ENCODE data around the gene MS4A18.

Gene MS4A18

DNA sequence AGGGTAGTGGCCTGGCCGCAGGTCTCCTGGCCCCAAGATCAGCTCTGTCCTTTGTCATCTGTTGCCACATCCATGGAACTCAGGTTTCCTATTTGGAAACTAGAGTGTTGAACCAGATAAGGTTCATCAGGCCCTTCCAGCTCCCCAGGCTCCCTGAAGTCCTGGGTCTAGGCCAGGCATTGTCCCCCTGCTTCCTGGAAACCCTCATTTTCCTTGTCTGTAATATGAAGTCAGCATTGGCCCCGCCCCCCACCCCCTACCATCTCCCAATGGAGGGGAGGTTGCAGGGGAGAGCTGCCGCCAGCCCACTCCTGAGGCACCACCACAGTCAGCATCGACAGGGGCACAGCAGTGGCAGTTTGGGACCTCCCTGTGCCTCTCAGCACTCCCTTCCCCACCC lies 51.6 kb downstream of the MS4A18 start:
- no peaks in the 10 kb centered on the region for H3F3A ChIP-seq (ENCODE audit: insufficient read depth, low read length)
- no peak overlapping the region for H3K4me2 ChIP-seq (ENCODE audit: low read length)
- H4K20me1 ChIP-seq (ENCODE audit: insufficient read depth, low read length): no peaks in the 10 kb centered on the region
- H3K9me3 ChIP-seq (ENCODE audit: low read length): no peaks in the 10 kb centered on the region
- no peak overlapping the region for H3K27ac ChIP-seq (ENCODE audit: low read depth, low read length, poor library complexity, severe bottlenecking)
- H2AFZ ChIP-seq (ENCODE audit: low read length): no peak overlapping the region
- TF ChIP-seq EZH2 (IDR thresholded peaks at IDR 0.05; ENCODE audit: borderline replicate concordance, low read length): no peak
- TF ChIP-seq, protein P1, sequence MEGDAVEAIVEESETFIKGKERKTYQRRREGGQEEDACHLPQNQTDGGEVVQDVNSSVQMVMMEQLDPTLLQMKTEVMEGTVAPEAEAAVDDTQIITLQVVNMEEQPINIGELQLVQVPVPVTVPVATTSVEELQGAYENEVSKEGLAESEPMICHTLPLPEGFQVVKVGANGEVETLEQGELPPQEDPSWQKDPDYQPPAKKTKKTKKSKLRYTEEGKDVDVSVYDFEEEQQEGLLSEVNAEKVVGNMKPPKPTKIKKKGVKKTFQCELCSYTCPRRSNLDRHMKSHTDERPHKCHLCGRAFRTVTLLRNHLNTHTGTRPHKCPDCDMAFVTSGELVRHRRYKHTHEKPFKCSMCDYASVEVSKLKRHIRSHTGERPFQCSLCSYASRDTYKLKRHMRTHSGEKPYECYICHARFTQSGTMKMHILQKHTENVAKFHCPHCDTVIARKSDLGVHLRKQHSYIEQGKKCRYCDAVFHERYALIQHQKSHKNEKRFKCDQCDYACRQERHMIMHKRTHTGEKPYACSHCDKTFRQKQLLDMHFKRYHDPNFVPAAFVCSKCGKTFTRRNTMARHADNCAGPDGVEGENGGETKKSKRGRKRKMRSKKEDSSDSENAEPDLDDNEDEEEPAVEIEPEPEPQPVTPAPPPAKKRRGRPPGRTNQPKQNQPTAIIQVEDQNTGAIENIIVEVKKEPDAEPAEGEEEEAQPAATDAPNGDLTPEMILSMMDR (IDR thresholded peaks at IDR 0.05; ENCODE audit: low read length): no peak
- no peak overlapping the region for H3K4me3 ChIP-seq (ENCODE audit: low read depth, low read length, poor library complexity, severe bottlenecking)
- no peaks in the 10 kb centered on the region for H3K9me2 ChIP-seq (ENCODE audit: low read depth, low read length)
- no peaks in the 10 kb centered on the region for H3K36me3 ChIP-seq (ENCODE audit: insufficient read depth, low read length)
- H3K79me2 ChIP-seq (ENCODE audit: insufficient read depth, low read length): no peaks in the 10 kb centered on the region
- H3K9ac ChIP-seq (ENCODE audit: low read length): no peak overlapping the region
- H3K27me3 ChIP-seq (ENCODE audit: insufficient read depth, low read length): peaks cover 6% of the 10 kb centered on the region
- H3K4me1 ChIP-seq (ENCODE audit: insufficient read depth, low read length, severe bottlenecking): no peaks in the 10 kb centered on the region

DNA sequence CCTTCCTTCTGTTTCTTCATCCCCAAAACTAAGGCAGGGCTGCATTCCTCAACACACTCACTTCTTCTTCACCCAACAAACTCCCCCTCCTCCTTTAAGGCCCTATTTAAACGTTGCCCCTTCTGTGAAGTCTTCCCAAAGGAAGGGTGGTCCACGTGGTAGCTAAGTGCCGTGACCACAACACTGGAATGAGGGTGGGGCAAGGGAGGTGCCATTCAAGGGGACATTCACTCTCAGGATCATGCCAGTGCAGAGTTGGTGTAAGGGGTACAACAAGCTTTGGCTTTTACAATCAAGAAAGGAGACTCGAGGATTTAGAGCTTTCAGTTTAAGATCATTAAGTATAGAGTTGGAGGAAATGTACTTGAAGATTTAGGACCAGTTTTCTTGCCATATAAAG lies 52.6 kb downstream of the MS4A18 start:
- Histone ChIP-seq H3K4me2 (ENCODE audit: low read length) (no peak overlapping the region), H2AFZ (ENCODE audit: low read length) (no peak overlapping the region), H3K4me3 (ENCODE audit: low read depth, low read length, poor library complexity, severe bottlenecking) (no peak overlapping the region), H3K9me3 (ENCODE audit: low read length) (no peaks in the 10 kb centered on the region), H3K27ac (ENCODE audit: low read depth, low read length, poor library complexity, severe bottlenecking) (no peak overlapping the region), H3F3A (ENCODE audit: insufficient read depth, low read length) (no peaks in the 10 kb centered on the region), H3K4me1 (ENCODE audit: insufficient read depth, low read length, severe bottlenecking) (no peaks in the 10 kb centered on the region), H3K9me2 (ENCODE audit: low read depth, low read length) (no peaks in the 10 kb centered on the region), H3K79me2 (ENCODE audit: insufficient read depth, low read length) (no peaks in the 10 kb centered on the region), H3K9ac (ENCODE audit: low read length) (no peak overlapping the region), H3K36me3 (ENCODE audit: insufficient read depth, low read length) (no peaks in the 10 kb centered on the region), H3K27me3 (ENCODE audit: insufficient read depth, low read length) (peaks cover 11% of the 10 kb centered on the region), H4K20me1 (ENCODE audit: insufficient read depth, low read length) (no peaks in the 10 kb centered on the region)
- TF ChIP-seq, protein P1 (IDR thresholded peaks at IDR 0.05; ENCODE audit: low read length): no peak
- TF ChIP-seq EZH2 (IDR thresholded peaks at IDR 0.05; ENCODE audit: borderline replicate concordance, low read length): no peak

DNA sequence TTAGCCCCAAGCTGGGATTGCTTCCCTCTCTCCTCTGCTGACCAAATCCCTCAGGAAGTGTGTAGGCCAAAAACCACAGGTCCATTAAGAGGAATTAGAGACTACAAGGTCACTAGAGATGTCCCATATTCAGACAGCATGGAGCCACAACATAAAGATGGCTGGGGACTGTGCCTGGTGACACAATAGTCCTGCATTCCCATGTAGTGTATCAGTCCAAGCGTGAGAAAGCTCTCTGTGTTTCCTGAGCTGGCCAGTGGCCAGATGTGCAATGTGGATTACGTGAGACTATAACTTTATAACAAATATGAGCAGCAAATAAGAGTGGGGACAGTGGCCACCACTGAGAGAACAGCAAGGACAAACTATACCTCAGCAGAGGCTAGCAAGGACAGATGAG lies 53.1 kb downstream of the MS4A18 start:
- no peak overlapping the region for H3K4me3 ChIP-seq (ENCODE audit: low read depth, low read length, poor library complexity, severe bottlenecking)
- no peak overlapping the region for H2AFZ ChIP-seq (ENCODE audit: low read length)
- H3K9ac ChIP-seq (ENCODE audit: low read length): no peak overlapping the region
- no peaks in the 10 kb centered on the region for H3K4me1 ChIP-seq (ENCODE audit: insufficient read depth, low read length, severe bottlenecking)
- H3K27me3 ChIP-seq (ENCODE audit: insufficient read depth, low read length): peaks cover 11% of the 10 kb centered on the region
- no peak overlapping the region for H3K4me2 ChIP-seq (ENCODE audit: low read length)
- H3K36me3 ChIP-seq (ENCODE audit: insufficient read depth, low read length): no peaks in the 10 kb centered on the region
- H3K9me2 ChIP-seq (ENCODE audit: low read depth, low read length): no peaks in the 10 kb centered on the region
- no peak overlapping the region for H3K27ac ChIP-seq (ENCODE audit: low read depth, low read length, poor library complexity, severe bottlenecking)
- no peaks in the 10 kb centered on the region for H3K79me2 ChIP-seq (ENCODE audit: insufficient read depth, low read length)
- H3F3A ChIP-seq (ENCODE audit: insufficient read depth, low read length): no peaks in the 10 kb centered on the region
- H3K9me3 ChIP-seq (ENCODE audit: low read length): no peaks in the 10 kb centered on the region
- TF ChIP-seq, protein P1 (IDR thresholded peaks at IDR 0.05; ENCODE audit: low read length): no peak
- no peak for TF ChIP-seq EZH2 (IDR thresholded peaks at IDR 0.05; ENCODE audit: borderline replicate concordance, low read length)
- no peaks in the 10 kb centered on the region for H4K20me1 ChIP-seq (ENCODE audit: insufficient read depth, low read length)

All from OCI-LY1 (cell line).